HCT116 (cell line): Measurements from ENCODE around the gene NLGN3. TPM values are rescaled to one million over a fixed set of nuclear protein-coding genes. Genes with fewer than 3 reads are reported as not detected.

Experiments
- ATAC-seq: fragments of 200-7000 bp; cut with Tn5 transposase; 2 replicates; pipeline ENCODE4 v1.9.1; 2020; ENCODE audit warnings: mild to moderate bottlenecking, moderate library complexity
- BruUV-seq: library from RNA; stranded (reverse); fragments of 400-500 nt; replicated peaks from 2 replicates; lab custom pipeline; 2021; lab: Mats Ljungman, UMichigan
- CTCF ChIA-PET: fragments of 300-600 bp; sonication (Branson Sonifier 250); formaldehyde crosslinking; loops from one replicate; lab custom pipeline; 2021; ENCODE audit warnings: antibody characterized with exemption; lab: Charles Lee
- POLR2A ChIA-PET: fragments of 300-600, 350-600 bp; sonication (Branson Sonifier 250); formaldehyde crosslinking; loops from one replicate; lab custom pipeline; 2021; ENCODE audit warnings: antibody characterized with exemption; lab: Charles Lee
- RAD21 ChIA-PET, 2 experiments: fragments of 300-600 bp; sonication (Branson Sonifier 250); formaldehyde crosslinking; loops; one replicate each; lab custom pipeline; 2023; ENCODE audit warnings: low total read pairs in 2 of 2; ENCODE audit not compliant: uncharacterized antibody in 2 of 2, unreplicated experiment in 2 of 2, low non-redundant PET in 1 of 2; lab: Charles Lee
- DNase-seq: peaks from one replicate; pipeline ENCODE4 v3.0.0-alpha.2; 2010; ENCODE audit warnings: low read depth, low spot score
- H2AFZ ChIP-seq: fragments of 200-600 bp; shearing (Covaris generic), sonication (generic); 2 replicates; pipeline ENCODE4 v1.6.1; 2017; ENCODE audit warnings: low read depth, mixed run types, mixed read lengths, antibody characterized with exemption, low read length; ENCODE audit not compliant: poor library complexity, severe bottlenecking
- H3K27ac ChIP-seq: 2 replicates; pipeline ENCODE4 v1.5.1; 2012; ENCODE audit warnings: low read depth, low read length
- H3K27me3 ChIP-seq: fragments of 200-600 bp; sonication (generic); 2 replicates; pipeline ENCODE4 v1.6.1; 2016; ENCODE audit warnings: mixed run types, low read length, mixed read lengths; ENCODE audit not compliant: insufficient read depth
- H3K36me3 ChIP-seq, 2 experiments: fragments of 200-500 bp in 1 of 2; fragments of 200-600 bp in 1 of 2; sonication (Bioruptor generic) in 1 of 2; sonication (generic) in 1 of 2; 2 replicates each; pipeline versions ENCODE4 v1.5.1 to v1.6.1; 2014 to 2016; ENCODE audit warnings: low read length in 2 of 2, inconsistent platforms in 1 of 2, mixed read lengths in 1 of 2, mixed run types in 1 of 2; ENCODE audit not compliant: insufficient read depth in 2 of 2, control insufficient read depth in 1 of 2
- H3K4me1 ChIP-seq, 2 experiments: fragments of 200-600 bp in 1 of 2; sonication (generic) in 1 of 2; 2 replicates each; pipeline versions ENCODE4 v1.5.1 to v1.6.1; 2012 to 2017; ENCODE audit warnings: low read length in 2 of 2, inconsistent platforms in 1 of 2, mild to moderate bottlenecking in 1 of 2, mixed read lengths in 1 of 2, mixed run types in 1 of 2, moderate library complexity in 1 of 2; ENCODE audit not compliant: insufficient read depth in 2 of 2, control insufficient read depth in 1 of 2
- H3K4me2 ChIP-seq: fragments of 200-600 bp; sonication (generic); 2 replicates; pipeline ENCODE4 v1.6.1; 2017; ENCODE audit warnings: mixed run types, low read length, mixed read lengths
- H3K4me3 ChIP-seq, 2 experiments: fragments of 200-600 bp in 1 of 2; sonication (generic) in 1 of 2; replicated peaks in 1 of 2; 2 replicates each; pipeline ENCODE4 v1.5.1; 2011 to 2016; ENCODE audit warnings: low read length in 2 of 2, control low read depth in 1 of 2, low read depth in 1 of 2, mild to moderate bottlenecking in 1 of 2, mixed read lengths in 1 of 2, mixed run types in 1 of 2
- H3K79me2 ChIP-seq: fragments of 200-600 bp; sonication (generic); 2 replicates; pipeline ENCODE4 v1.6.1; 2017; ENCODE audit warnings: mild to moderate bottlenecking, mixed run types, low read length, moderate library complexity, mixed read lengths; ENCODE audit not compliant: insufficient read depth
- H3K9ac ChIP-seq: fragments of 200-600 bp; sonication (generic); 2 replicates; pipeline ENCODE4 v1.6.1; 2016; ENCODE audit warnings: low read length, mixed read lengths
- H3K9me2 ChIP-seq: fragments of 200-600 bp; sonication (generic), shearing (Covaris generic); 2 replicates; pipeline ENCODE4 v1.6.1; 2017; ENCODE audit warnings: mixed run types, mild to moderate bottlenecking, moderate library complexity; ENCODE audit not compliant: insufficient read depth
- H3K9me3 ChIP-seq, 2 experiments: fragments of 200-500 bp in 1 of 2; fragments of 200-600 bp in 1 of 2; sonication (Bioruptor generic) in 1 of 2; sonication (generic) in 1 of 2; 2 replicates each; pipeline ENCODE4 v1.6.1; 2014 to 2017; ENCODE audit warnings: low read length in 2 of 2, mixed read lengths in 2 of 2, inconsistent platforms in 1 of 2, low read depth in 1 of 2, mild to moderate bottlenecking in 1 of 2, mixed run types in 1 of 2, moderate library complexity in 1 of 2; ENCODE audit not compliant: control insufficient read depth in 1 of 2, insufficient read depth in 1 of 2
- H4K20me1 ChIP-seq: fragments of 200-600 bp; sonication (generic), shearing (Covaris generic); 2 replicates; pipeline ENCODE4 v1.6.1; 2017; ENCODE audit warnings: mixed run types, mild to moderate bottlenecking, moderate library complexity; ENCODE audit not compliant: insufficient read depth
- CEBPB ChIP-seq: IDR thresholded peaks from 2 replicates; pipeline ENCODE4 v1.6.1; 2012; ENCODE audit warnings: low read depth
- EGR1 ChIP-seq: IDR thresholded peaks from 2 replicates; pipeline ENCODE4 v1.6.1; 2012; ENCODE audit warnings: low read depth
- EZH2 ChIP-seq: fragments of 200-600 bp; sonication (generic); IDR thresholded peaks from 2 replicates; pipeline ENCODE4 v1.6.1; 2017; ENCODE audit warnings: antibody characterized with exemption, mixed run types
- POLR2AphosphoS5 ChIP-seq: IDR thresholded peaks from 2 replicates; pipeline ENCODE4 v1.6.1; 2011; ENCODE audit warnings: mild to moderate bottlenecking, low read depth, low read length, moderate library complexity
- RAD21 ChIP-seq: IDR thresholded peaks from 2 replicates; pipeline ENCODE4 v1.6.1; 2012; ENCODE audit warnings: low read depth, mild to moderate bottlenecking
- SRF ChIP-seq: IDR thresholded peaks from 2 replicates; pipeline ENCODE4 v1.6.1; 2012; ENCODE audit warnings: low read depth
- ZFX ChIP-seq: fragments of 450-650 bp; IDR thresholded peaks from 2 replicates; pipeline ENCODE4 v1.6.1; 2017
- intact Hi-C: fragments of 100-400 bp; cut with micrococcal nuclease; formaldehyde crosslinking; loops from 2 replicates; pipeline ENCODE4 v1.10.0; 2022
- total RNA-seq: library from RNA; stranded (reverse); gene quantifications from one replicate; pipeline ENCODE4 v1.2.1, GENCODE V29; 2021; ENCODE audit not compliant: unreplicated experiment
- TF ChIP-seq, protein P1 (sequence below): IDR thresholded peaks from 2 replicates; pipeline ENCODE4 v1.6.1; 2012
- TF ChIP-seq, protein P2 (sequence below): IDR thresholded peaks from 2 replicates; pipeline ENCODE4 v1.6.1; 2012

NLGN3 gene
- total RNA-seq, 1 experiment from 2014 or later, result 1.4 TPM

DNA sequence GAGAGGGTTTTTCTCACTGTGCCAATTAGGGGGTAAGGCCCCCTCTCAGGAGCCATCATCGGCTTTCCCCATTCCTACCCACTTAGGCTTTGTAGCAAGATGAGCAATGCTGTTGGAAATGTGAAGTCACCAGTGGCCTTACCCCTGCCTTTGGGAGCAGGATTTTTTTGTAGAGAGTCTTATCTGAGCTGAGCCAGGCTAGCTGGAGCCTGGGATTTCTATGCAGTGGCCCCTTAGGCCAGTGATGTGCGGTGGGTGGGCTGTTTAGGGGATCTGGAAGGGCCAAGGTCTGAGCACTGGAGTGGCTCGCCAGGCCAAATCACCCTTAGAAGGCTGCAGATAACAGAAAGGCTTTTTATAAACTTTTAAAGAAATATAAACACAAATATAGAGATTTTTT is 42.3 kb upstream of the NLGN3 start (continued):
- no peak for TF ChIP-seq SRF
- TF ChIP-seq, protein P1, sequence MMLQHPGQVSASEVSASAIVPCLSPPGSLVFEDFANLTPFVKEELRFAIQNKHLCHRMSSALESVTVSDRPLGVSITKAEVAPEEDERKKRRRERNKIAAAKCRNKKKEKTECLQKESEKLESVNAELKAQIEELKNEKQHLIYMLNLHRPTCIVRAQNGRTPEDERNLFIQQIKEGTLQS, result no peak

DNA sequence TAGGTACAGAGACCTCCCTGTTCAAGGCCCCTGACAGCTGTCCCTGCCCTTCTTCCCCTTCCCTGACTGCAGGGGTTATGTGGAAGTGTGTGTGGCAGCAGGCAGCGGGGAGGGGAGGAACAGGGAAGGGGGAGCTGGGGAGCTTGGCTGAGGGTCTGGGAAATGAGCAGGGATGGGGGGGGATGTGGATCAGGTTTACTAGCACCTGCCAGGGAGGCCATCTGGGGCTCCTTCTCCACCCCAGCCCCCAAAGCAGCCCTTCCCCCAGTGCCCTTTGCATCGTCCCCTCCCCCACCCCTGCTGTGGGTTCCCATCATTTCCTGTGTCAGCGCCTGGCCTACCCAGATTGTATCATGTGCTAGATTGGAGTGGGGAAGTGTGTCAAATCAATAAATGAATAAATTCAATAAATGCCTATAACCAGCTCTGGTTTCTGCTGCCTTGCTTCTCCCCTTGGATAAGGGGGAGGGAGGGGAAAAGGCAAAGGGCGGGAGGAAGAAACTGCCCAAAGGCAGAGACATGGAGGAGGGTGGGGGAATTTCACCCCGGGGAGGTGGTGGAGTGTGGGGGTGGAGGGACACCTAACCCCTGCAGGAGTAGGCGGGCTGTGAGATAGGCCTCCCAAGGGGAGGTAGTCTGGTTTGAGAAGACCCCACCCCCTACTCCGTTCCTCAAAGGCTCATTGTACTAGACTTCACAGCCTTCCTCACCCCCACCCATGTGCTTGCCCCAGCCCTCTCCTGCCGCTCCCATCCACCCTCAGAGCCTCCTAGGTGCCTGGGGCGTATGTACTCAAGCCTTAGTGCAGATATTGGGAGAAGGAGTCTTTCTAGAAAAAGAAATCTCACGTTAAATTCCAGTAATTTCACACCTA is 41.3 kb upstream of the NLGN3 start:
- ChIA-PET RAD21 (no interaction called here), POLR2A (no interaction called here), CTCF (no interaction called here)
- intact Hi-C loops, result no loop called here
- no peak overlapping the region for H3K9ac ChIP-seq
- H2AFZ ChIP-seq, result no peak overlapping the region
- ATAC-seq (no peak), DNase-seq (no peak)
- no peaks in the 10 kb centered on the region for H3K27me3 ChIP-seq
- BruUV-seq, result no TSS peak
- no peak overlapping the region for H3K4me2 ChIP-seq
- TF ChIP-seq POLR2AphosphoS5 (no peak), RAD21 (no peak), SRF (no peak), EZH2 (no peak), EGR1 (no peak), CEBPB (no peak), ZFX (no peak)
- TF ChIP-seq, protein P2, sequence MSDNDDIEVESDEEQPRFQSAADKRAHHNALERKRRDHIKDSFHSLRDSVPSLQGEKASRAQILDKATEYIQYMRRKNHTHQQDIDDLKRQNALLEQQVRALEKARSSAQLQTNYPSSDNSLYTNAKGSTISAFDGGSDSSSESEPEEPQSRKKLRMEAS, result no peak
- no peaks in the 10 kb centered on the region for H3K79me2 ChIP-seq
- no peaks in the 10 kb centered on the region for H3K9me2 ChIP-seq
- H4K20me1 ChIP-seq, result no peaks in the 10 kb centered on the region
- H3K4me3 ChIP-seq, result no peak overlapping the region
- H3K36me3 ChIP-seq, result no peaks in the 10 kb centered on the region
- no peak overlapping the region for H3K27ac ChIP-seq
- H3K9me3 ChIP-seq, result no peaks in the 10 kb centered on the region
- peaks cover 0 to 3% of the 10 kb centered on the region in 2 experiments; a peak in 1 of 4 replicates for H3K4me1 ChIP-seq
